Measurements from ENCODE around the gene ECHS1. TPM values are rescaled to one million over a fixed set of nuclear protein-coding genes. Genes with fewer than 3 reads are reported as not detected.

ECHS1 gene
- total and polyA plus RNA-seq, 2 donors (not counting 1 experiment from before 2014, with no cell fraction given) = 19.3 to 29.5 TPM

DNA sequence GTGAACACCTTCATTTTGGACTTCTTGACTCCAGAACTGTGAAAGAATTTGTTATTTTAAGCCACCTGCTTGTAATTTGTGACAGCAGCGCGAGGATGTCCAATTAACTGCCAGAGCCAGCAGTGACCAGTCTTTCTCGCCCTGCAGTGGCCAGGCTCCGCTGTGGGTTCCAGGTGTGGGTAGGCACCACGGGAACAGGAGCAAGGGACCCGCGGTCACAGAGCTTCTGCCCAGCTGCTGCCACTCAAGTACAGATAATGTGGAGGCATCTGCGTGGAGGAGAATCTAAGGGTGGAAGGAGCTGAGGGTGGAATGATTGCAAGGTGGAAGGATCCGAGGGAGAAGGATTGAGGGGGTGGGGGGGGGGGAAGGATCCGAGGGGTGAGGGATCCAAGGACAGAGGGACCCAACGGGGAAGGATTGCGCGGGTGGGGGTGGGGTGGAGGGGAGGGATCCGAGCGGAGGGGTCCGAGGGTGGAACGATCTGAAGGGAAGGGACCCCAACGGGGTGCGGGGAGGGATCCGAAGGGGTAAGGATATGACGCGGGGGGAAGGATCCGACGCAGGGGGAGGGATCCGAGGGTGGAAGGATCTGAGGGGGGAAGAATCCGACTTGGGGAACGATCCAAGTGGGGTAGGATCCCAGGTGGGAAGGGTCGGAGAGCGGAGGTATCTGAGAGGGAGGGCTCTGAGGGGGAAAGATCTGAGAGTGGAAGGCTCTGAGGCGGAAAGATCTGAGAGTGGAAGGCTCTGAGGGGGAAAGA, 40.0 kb downstream of the ECHS1 start:
- POLR2A ChIA-PET = no interaction called here
- peaks cover 44 to 46% of the 10 kb centered on the region in 2 donors for H3K4me1 ChIP-seq (ENCODE audit: control insufficient read depth in 2 of 2, insufficient read depth in 2 of 2, low read length in 2 of 2)
- H4K20me1 ChIP-seq (ENCODE audit: control insufficient read depth, insufficient read depth, low read length, poor library complexity, severe bottlenecking) = no peaks in the 10 kb centered on the region
- H2AFZ ChIP-seq (ENCODE audit: insufficient read depth, low read depth, low read length, poor library complexity, severe bottlenecking) = no peak overlapping the region
- Mint-ChIP-seq H3K9me3 (ENCODE audit: insufficient read depth) (no peaks in the 10 kb centered on the region), H3K27ac (no peak overlapping the region), H3K4me3 (no peak overlapping the region), H3K4me1 (peaks cover 13% of the 10 kb centered on the region), H3K27me3 (peaks cover 22% of the 10 kb centered on the region)
- CTCF ChIA-PET = interaction anchor here (1.0 to 1.1 kb wide), 2 partner anchors 69 to 277 kb away, joined by 3 to 4 read pairs; no protein-coding TSS in a partner anchor
- no peak overlapping the region for H3K4me2 ChIP-seq (replicated peaks; ENCODE audit: low read depth, low read length, poor library complexity, severe bottlenecking)
- H3K27me3 ChIP-seq (replicated peaks in 1 of 4; ENCODE audit: control extremely low read depth in 1 of 4, control insufficient read depth in 3 of 4, insufficient read depth in 4 of 4, low read length in 3 of 4) = peaks cover 0 to 55% (median 33%) of the 10 kb centered on the region in 4 experiments
- H3K27ac ChIP-seq (ENCODE audit: low read length in 2 of 2) = no peak overlapping the region
- DNase-seq (no peak), ATAC-seq (ENCODE audit: low read depth) (no peak)
- 89% methylated on average over 18 of the region's 30 CpGs for WGBS (ENCODE audit: insufficient coverage)
- intact Hi-C loops (cut with micrococcal nuclease) = no loop called here
- TF ChIP-seq, protein P1, sequence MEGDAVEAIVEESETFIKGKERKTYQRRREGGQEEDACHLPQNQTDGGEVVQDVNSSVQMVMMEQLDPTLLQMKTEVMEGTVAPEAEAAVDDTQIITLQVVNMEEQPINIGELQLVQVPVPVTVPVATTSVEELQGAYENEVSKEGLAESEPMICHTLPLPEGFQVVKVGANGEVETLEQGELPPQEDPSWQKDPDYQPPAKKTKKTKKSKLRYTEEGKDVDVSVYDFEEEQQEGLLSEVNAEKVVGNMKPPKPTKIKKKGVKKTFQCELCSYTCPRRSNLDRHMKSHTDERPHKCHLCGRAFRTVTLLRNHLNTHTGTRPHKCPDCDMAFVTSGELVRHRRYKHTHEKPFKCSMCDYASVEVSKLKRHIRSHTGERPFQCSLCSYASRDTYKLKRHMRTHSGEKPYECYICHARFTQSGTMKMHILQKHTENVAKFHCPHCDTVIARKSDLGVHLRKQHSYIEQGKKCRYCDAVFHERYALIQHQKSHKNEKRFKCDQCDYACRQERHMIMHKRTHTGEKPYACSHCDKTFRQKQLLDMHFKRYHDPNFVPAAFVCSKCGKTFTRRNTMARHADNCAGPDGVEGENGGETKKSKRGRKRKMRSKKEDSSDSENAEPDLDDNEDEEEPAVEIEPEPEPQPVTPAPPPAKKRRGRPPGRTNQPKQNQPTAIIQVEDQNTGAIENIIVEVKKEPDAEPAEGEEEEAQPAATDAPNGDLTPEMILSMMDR (IDR thresholded peaks at IDR 0.05) = no peak
- TF ChIP-seq EZH2 (IDR thresholded peaks at IDR 0.05; ENCODE audit: borderline replicate concordance, insufficient read depth, low read depth, low read length, poor library complexity, severe bottlenecking) = no peak
- H3K9ac ChIP-seq (ENCODE audit: low read length) = no peak overlapping the region
- H3K4me3 ChIP-seq (ENCODE audit: control extremely low read depth in 1 of 5, extremely low read depth in 1 of 5, insufficient read depth in 1 of 5, low read depth in 2 of 5, low read length in 4 of 5) = no peak overlapping the region
- H3K79me2 ChIP-seq (ENCODE audit: control insufficient read depth, insufficient read depth, low read length) = no peaks in the 10 kb centered on the region
- H3K9me3 ChIP-seq (ENCODE audit: control extremely low read depth in 1 of 3, control insufficient read depth in 2 of 3, insufficient read depth in 1 of 3, low read length in 2 of 3) = peaks cover 0 to 21% (median 0%) of the 10 kb centered on the region in 3 donors
- H3K36me3 ChIP-seq (replicated peaks in 1 of 2; ENCODE audit: control extremely low read depth in 1 of 2, control insufficient read depth in 1 of 2, extremely low read depth in 1 of 2, insufficient read depth in 2 of 2, low read length in 1 of 2) = no peaks in the 10 kb centered on the region

Measured in B cell (primary cell).